HG03159 (cell line): ENCODE data around the gene SRRM3.
"Not testable (repeated sequence)": the region's sequence is repeated elsewhere in the genome, so short reads cannot be mapped to it uniquely, and the experiment has no call there.

Experiments
- ATAC-seq: cut with Tn5 transposase; IDR thresholded peaks from one replicate; pipeline ENCODE4 v1.9.1; 2021; ENCODE audit warnings: mild to moderate bottlenecking, moderate library complexity; ENCODE audit not compliant: unreplicated experiment

SRRM3 gene, protein sequence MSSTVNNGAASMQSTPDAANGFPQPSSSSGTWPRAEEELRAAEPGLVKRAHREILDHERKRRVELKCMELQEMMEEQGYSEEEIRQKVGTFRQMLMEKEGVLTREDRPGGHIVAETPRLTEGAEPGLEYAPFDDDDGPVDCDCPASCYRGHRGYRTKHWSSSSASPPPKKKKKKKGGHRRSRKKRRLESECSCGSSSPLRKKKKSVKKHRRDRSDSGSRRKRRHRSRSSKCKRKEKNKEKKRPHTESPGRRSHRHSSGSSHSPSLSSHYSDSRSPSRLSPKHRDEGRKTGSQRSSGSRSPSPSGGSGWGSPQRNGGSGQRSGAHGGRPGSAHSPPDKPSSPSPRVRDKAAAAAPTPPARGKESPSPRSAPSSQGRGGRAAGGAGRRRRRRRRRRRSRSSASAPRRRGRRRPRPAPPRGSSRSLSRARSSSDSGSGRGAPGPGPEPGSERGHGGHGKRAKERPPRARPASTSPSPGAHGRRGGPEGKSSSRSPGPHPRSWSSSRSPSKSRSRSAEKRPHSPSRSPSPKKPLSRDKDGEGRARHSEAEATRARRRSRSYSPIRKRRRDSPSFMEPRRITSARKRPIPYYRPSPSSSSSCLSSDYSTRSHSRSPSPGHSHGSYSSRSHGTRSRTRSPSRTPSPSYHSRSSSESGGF

DNA sequence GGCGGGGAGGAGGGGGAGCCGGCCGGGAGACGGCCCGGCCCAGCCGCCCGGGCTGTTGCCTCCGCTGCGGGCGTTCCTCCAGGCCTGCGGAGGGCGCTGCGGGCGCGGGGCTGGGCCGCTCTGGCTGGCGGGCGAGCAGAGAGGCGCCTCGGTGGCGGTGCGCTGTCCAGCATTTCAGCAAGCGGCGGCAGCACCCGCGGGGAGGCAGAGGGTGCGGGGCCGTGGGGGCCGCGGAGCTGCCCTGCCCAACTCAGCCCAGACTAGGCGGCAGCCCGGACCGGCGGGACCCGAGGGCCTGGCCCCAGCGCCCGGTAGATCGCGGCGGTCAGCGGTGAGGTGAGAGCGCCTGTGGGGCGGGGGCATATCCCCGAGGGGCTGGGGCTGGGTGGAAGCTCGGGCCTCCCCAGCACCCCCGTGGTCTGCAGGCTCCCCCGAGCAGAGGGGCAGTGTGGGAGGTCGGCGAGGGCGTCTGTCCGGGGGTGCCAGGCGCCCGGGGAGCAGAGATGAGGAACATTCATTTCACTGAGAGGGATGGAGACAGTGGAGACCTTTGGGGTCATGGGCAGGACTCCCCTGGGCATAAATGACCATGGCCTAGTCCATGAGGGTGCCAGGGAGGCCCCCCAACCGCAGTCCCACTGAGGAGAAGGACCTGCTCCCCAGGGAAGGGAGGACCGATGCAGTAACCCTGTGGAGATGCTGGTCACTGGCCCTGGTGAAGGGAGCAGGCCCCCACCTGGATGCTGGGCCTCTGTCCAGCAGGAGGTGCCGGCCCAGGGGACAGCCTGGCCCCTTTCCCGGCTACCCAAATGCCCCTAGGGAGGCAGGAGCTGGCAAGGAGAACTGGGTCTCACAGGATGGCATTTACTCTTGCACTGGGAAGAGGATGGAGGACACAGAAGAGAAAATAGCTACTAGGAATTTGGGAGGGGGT is at the start of gene SRRM3:
TSS of gene SRRM3 (plus strand) at position 165 of the 934 bp plus-strand sequence. CDS start 33,171 bp downstream, outside the sequence.
- peak; percentile 58 for ATAC-seq

DNA sequence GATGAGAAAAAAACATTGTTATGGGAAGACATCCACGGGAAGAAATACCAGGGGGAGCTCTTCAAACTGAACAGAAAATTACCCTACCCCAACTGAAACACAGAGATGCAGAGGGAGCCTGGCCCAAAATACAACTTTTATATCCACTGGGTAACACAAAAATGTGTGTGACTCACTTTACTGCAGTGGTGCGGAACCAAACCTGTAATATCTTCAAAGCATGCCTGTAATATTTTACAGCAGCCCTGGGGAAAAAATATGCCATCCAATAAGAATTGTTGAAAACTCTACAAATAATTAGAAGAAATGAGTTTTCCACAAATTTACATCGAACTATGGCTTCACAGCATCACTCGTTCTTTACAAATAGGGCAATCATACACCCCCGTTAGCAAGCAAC is 49.8 kb upstream of the SRRM3 start:
- no peak for ATAC-seq

DNA sequence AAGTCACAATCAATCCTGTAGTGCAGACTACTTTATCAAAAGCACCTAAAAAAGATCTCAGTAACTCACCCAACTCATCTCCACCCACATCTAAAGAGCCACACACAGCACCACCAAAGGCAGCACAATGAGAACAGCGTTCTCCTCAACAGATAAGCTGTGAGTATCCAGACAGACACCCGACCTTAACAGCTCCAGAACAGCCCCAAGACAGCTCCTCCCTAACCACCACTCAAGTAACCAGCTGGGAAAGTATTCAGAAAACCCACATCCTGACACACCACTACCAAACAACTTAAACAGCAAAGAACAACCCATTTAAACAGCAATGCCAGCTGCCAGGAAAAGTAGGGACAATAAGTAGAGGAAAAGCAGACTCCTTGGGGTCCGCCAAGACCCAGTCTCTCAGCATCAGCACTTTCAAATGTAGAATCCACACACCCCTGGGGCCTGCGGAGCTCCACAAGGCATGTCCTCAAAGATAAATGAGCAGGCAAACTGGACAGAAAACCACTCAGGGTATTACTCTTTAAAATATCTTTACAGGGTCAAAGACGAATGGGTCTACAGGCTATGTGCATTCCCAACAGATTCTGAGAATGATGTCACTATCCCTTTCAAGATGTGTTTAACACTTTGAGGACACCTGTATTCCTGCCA is 48.0 kb upstream of the SRRM3 start:
- not testable (repeated sequence) for ATAC-seq

DNA sequence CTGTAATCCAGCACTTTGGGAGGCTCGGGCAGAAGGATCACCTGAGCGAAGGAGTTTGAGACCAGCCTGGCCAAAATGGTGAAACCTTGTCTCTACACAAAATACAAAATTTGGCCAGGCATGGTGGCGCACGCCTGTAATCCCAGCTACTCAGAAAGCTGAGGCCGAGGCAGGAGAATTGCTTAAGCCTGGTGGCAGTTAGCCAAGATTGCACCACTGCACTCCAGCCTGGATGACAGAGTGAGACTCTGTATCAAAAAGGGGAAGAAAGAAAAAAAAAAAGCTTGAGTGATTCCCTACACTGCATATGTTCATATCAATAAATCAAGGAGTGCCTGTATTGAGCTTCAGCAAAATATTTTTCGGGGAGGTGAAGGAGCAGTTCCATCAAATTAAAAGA is 45.8 kb upstream of the SRRM3 start:
- ATAC-seq = no peak

DNA sequence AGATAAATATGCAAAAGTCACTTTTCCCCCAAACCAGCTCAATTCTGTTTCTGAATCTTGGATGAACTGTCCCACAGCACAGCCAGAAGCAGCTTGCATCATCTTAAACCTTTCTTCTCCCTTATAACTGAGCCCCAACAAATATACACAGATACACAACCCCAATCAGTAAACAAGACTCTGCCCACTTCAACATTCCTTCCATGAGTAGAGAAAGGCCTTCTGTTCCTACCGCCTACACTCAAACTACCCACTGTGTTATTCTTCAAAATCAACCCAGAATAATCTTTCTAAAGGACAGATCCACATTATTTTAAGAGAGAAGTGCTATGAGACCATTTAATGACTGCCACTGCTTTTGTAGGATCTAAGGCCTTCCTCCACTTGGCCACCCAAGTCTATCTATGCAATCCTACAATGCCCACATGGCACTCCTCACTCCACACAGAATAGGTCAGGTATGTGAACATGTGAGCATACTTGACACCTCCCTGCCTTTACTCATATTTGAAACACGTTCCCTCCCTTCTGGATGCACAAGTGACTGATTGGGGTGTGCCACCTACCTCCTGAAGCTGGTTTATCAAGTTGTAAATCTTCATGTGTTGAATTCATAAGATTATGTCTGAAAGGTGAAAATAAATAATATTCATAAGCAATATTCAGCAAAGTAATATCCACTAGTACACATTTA is 44.6 kb upstream of the SRRM3 start:
- ATAC-seq = not testable (repeated sequence)

DNA sequence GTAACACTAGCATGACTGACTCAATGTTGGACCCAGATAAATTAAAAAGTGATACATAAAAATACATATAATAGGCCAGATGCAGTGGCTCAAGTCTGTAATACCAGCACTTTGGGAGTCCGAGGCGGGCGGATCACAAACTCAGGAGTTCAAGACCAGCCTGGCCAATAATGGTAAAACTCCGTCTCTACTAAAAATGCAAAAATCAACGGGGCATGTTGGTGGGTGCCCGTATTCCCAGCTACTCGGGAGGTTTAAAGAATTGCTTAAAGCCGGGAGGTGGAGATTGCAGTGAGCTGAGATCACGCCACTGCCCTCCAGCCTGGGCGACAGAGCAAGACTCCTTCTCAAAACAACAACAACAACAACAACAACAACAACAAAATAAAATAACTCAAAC is 43.3 kb upstream of the SRRM3 start:
- ATAC-seq = not testable (repeated sequence)

DNA sequence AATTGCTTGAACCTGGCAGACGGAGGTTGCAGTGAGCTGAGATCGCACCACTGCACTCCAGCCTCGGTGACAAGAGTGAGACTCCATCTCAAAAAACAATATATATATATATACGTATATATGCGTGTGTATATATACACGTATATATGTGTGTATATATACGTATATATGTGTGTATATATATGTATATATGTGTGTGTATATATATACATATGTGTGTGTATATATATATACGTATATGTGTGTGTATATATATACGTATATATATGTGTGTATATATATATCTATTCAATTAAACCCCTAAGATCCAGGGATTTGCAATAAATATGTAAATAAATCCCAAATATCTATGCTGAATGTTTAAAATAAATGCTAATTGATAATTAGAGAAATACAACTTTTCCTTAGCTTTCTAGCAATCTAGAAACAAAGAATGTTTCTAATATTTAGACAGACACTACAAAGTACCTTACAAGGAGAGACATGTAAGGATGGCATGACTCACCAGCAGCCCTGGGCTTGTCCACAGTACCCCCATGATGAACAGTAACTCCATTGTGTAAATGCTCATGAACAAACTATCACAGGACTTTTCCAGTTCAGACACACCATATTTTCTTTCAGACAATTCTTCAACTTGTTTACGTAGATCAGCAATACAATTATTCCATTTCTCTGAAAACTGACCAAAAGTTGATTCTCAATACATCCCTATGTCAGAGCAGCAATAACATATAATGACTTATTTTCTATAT is 39.1 kb upstream of the SRRM3 start:
- ATAC-seq = not testable (repeated sequence)

DNA sequence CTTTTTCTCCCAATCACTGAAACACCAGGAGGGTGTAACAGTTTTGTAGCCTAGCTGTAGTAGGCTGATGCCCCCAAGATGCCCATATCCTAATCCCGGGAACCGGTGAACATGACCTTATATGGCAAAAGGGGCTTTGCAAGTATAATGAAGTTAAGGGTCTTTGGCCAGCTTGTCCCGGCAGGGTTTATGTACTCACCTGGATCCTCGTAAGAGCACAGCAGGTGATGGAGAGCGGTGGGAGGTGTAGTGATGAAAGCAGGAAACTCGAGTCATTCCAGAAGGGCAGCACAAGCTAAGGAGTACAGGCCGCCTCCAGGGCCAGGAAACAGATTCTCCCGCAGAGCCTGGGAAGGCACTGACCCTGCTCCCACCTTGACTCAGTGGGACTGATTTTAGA is 37.9 kb upstream of the SRRM3 start:
- not testable (repeated sequence) for ATAC-seq

DNA sequence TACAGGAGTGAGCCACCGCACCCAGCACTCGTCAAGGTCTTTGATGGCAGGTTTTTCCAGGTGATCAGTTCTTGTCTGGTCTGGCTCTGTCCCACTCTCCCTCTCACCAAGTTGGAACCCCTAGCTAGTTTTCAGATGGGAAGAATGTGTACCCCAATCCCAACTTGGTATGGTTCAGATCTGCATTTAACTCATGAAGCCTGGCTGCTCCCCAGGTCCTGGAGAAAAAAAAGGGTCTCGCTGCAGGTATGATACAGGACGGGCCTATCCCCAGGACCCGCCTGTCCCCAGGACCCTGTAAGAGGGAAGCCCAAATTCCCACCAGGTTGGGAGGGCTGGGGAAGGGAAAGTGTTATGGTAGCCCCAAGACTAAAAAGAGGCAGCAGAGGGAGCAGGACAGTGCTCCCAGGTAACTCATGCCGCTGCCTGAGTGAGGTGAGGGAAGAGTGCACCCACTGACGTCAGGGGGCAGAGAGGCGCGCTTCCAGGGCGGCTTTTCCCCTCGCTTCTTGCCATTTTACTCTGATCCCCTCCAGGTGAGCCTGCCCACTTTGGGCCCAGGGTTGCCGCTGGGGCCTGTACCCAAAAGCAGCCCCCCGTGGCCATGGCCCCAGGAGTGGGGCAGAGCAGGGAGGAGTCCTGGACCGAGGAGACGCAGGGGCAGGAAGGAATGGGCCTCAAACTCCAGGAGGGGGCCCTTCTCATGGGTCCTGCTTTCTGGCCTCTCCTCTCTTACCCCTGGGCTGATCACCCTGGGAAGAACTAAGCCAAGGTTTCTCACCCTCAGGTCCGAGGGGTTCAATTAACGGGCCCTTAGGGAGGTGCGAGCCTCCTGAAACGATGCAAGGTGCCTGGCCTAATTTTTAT is 36.4 kb upstream of the SRRM3 start:
- no peak for ATAC-seq

DNA sequence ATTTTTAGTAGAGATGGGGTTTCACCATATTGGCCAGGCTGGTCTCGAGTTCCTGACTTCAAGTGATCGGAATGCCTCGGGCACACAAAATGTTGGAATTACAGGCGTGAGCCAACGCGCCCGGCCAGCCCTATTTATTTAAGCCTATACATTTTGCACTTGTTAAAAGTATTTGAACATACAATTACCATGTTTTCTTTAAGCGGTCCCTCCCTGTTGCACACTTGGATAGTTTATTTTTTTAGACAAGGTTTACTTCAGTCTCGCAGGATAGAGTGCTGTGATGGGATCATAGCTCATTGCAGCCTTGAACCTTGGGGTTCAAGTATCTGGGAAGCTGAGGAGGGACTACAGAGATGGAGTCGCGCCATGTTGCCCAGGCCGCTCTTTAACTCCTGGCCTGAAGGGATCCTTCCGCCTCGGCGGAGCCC is 35.7 kb upstream of the SRRM3 start:
- peak; percentile 10 for ATAC-seq

DNA sequence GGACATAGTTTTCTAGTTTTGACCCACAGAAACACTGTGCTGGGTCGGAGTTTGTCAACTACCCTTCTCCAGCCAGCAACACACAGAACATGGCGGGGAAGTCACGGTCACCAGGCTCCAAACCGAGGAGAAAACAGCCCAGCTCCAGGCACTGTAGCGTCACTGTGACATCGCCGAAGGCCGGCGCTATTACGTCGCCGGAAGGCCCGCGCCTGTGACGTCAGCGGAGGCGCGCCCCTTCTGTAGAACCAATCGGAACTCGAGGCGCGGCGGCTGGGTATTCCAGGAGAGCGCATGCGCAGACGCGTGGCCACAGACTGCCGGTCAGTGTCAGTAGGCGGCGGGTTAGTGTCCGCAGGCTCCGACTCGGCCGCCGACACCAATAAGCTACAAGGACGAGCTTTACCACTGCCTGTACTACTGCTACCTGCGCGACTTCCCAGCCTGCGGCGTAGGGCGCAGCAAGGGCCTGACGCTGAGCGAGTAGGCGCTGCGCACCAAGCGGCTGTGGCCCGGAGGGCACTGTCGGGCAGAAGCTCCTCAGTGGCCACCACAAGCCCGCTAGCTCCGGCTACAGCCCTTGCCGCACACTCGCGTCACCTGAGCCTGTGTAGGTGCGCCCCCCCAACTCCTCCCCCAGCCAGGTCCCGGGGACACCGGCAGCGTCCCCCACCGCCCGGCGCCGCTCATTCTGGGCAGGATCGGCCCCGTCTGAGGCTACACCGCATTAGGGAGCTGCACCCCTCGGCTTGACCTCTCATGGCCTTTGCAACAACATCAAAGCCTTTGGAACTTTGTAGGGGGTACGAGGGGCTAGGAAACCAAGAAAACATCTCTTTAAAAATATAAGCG is 35.1 kb upstream of the SRRM3 start:
- ATAC-seq = peak; percentile 89

DNA sequence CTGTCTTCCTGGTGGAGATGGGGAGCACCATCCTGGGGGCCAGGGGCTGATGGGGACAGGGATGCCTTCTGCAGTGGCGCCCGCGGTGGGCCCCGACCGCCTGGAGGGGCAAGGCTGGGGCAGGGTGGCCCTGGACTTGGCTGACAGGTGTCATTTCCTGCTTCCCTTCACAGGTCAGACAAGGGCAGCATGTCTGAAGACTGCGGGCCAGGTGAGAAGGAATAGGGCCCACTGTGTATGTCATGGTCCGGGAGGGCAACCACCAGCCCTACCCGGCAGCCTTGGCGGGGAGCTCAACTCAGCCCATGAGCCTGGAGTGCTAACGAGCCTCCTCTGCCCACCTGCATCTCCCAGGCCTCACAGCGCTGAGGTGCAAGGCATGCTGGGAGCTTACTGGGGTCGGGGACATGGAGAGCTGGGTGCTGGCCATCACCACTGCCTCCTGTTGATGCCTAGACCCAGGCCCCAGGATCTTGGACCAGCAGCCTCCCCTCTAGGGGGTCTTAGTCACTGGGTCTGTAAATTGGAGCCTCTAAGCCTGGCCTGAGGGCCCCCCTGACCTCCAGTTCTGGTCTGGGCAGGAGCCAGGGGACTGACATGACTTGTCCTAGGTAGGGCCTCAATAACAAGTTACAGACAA is 28.0 kb upstream of the SRRM3 start:
- ATAC-seq = no peak

DNA sequence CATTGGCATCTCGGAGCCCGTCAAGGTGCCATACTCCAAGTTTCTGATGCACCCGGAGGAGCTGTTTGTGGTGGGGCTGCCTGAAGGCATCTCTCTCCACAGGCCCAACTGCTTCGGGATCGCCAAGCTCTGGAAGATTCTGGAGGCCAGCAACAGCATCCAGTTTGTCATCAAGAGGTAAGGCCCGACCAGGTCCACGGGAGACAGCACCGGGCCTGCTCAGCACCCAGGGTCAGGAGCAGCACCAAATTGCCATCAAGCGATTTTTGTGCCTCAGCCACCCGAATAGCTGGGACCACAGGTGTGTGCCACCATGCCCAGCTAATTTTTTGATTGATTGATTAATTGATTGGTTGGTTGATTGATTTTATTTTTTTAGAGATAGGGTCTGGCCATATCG is 24.7 kb upstream of the SRRM3 start:
- ATAC-seq = not testable (repeated sequence)

DNA sequence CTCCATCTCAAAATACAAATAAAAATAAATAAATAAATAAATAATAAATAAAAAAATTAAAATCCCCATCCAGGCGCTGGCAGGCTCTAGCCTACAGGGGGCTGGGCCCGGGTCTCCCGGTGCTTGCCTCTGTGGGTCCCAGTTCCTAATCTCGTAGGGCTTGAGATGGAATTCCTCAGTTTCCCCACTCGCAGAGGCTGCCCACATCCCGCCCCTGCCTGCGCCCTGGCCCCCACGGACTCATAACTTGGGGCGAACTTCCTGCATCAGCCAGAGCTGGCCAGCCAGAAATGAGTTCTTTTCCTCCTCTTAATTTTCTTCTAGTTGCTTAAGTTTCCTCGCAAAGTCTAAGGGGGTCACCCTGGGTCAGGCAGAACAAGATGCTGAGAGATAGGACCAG is 22.0 kb upstream of the SRRM3 start:
- ATAC-seq = no peak

DNA sequence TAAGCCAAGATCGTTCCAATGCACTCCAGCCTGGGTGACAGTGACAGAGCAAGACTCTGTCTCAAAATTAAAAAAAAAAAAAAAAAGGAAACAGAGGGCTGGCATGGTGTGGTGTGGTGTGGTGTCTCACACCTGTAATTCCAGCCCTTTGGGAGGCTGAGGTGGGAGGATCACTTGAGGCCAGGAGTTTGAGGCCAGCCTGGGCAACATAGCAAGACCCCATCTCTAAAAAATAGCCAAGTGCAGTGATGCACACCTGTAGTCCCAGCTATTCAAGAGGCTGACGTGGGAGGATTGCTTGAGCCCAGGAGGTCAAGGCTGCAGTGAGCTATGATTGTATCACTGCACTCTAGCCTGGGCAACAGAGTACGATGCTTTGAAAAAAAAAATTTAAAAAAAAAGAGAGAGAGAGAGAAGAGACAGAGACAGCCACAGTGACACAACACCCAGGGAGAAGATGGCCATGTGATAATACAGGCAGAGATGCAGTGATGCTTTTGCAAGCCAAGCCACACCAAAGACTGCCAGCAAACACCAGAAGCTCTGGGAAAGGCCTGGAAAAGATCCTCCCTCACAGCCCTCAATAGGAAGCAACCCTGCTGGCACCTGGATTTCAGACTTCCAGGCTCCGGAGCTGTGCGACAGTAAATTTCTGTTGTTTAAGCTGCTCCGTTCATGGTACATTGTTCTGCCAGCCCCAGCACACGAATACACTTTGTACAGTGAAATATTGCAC is 19.3 kb upstream of the SRRM3 start:
- no peak for ATAC-seq

DNA sequence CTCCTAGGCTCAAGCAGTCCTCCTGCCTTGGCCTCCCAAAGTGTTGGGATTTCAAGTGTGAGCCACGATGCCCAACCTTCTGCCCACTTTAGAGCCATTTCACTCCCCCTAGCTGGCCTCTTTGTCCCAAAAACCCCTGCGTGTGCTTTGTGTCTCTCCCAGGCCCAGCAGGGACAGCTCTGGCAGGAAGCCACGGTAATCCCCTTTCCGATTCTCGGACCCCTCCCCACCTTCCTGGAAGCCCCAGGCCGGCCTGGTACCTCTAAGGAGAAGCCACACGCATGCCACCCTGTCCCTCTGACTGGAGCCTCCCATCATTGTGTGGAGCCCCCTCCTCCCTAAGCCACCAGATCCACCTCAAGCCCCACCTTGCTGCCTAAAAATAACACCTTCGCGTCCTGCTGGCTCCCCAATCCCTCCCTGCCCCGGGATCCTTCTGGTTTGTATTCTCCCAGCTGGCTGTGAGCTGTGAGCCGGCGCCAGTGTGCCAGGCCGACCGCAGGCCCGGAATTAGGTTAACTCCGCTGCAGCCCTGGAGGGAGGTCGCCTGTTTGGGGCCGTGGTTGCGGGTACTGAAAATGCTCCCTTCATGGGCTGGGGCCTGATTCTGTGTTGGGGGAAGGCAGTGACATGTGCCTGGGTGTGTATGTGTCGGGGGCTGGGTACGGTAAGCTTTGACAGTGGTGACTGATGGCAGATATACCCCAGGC is 16.4 kb upstream of the SRRM3 start:
- ATAC-seq = no peak
